Measurements from ENCODE around the gene GALNT15. TPM values are rescaled to one million over a fixed set of nuclear protein-coding genes. Genes with fewer than 3 reads are reported as not detected.

GALNT15 gene
- total and polyA plus RNA-seq, 2 donors (not counting 3 experiments of a cell fraction or from before 2014, with no cell fraction given), result 0.87 to 5.4 TPM

GRCh38 chr3:16219777-16220176, 45.3 kb downstream of the GALNT15 start:
- TF ChIP-seq MYC (IDR thresholded peaks at IDR 0.05; ENCODE audit: low read depth, low read length) (no peak), GATA2 (IDR thresholded peaks at IDR 0.05; ENCODE audit: insufficient read depth, insufficient read length, low read depth, low read length) (no peak), FOS (IDR thresholded peaks at IDR 0.05; ENCODE audit: borderline replicate concordance, insufficient read depth, low read length) (no peak), POLR2A (IDR thresholded peaks at IDR 0.05; ENCODE audit: low read depth, low read length) (no peak), JUN (IDR thresholded peaks at IDR 0.05; ENCODE audit: borderline replicate concordance, insufficient read depth, insufficient read length, low read depth) (no peak), EZH2 (IDR thresholded peaks at IDR 0.05; ENCODE audit: borderline replicate concordance, low read depth, low read length, severe bottlenecking) (no peak)
- TF ChIP-seq, protein P1, sequence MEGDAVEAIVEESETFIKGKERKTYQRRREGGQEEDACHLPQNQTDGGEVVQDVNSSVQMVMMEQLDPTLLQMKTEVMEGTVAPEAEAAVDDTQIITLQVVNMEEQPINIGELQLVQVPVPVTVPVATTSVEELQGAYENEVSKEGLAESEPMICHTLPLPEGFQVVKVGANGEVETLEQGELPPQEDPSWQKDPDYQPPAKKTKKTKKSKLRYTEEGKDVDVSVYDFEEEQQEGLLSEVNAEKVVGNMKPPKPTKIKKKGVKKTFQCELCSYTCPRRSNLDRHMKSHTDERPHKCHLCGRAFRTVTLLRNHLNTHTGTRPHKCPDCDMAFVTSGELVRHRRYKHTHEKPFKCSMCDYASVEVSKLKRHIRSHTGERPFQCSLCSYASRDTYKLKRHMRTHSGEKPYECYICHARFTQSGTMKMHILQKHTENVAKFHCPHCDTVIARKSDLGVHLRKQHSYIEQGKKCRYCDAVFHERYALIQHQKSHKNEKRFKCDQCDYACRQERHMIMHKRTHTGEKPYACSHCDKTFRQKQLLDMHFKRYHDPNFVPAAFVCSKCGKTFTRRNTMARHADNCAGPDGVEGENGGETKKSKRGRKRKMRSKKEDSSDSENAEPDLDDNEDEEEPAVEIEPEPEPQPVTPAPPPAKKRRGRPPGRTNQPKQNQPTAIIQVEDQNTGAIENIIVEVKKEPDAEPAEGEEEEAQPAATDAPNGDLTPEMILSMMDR (IDR thresholded peaks at IDR 0.05; ENCODE audit: extremely low read depth in 1 of 2, insufficient read depth in 1 of 2, low read depth in 1 of 2, low read length in 2 of 2), result no peak
- dilution Hi-C loops (cut with MboI; ENCODE audit: extremely low pct_ligation_motif_present, low sequenced_read_pairs) (no loop called here), intact Hi-C loops (cut with micrococcal nuclease) (no loop called here)
- Histone ChIP-seq H3K9me1 (replicated peaks; ENCODE audit: control insufficient read depth, extremely low read depth, insufficient read depth, low read length) (no peaks in the 10 kb centered on the region), H4K20me1 (replicated peaks; ENCODE audit: control insufficient read depth, extremely low read depth, insufficient read depth, low read length) (no peaks in the 10 kb centered on the region), H3K4me2 (ENCODE audit: insufficient read depth, low read length) (no peak overlapping the region), H3K27me3 (ENCODE audit: control insufficient read depth in 2 of 2, insufficient read depth in 2 of 2, low read length in 2 of 2) (no peaks in the 10 kb centered on the region), H3K36me3 (ENCODE audit: control insufficient read depth in 2 of 2, extremely low read depth in 1 of 2, insufficient read depth in 2 of 2, low read length in 2 of 2) (no peaks in the 10 kb centered on the region), H3K9ac (replicated peaks; ENCODE audit: extremely low read depth, insufficient read depth, low read length) (no peak overlapping the region), H3K9me3 (replicated peaks; ENCODE audit: control insufficient read depth, insufficient read depth, low read length) (no peaks in the 10 kb centered on the region), H3K4me1 (ENCODE audit: control insufficient read depth, extremely low read depth, insufficient read depth, low read length) (no peaks in the 10 kb centered on the region), H3K79me2 (ENCODE audit: control insufficient read depth, insufficient read depth, low read length) (no peaks in the 10 kb centered on the region), H3K27ac (ENCODE audit: insufficient read depth, low read depth, low read length) (no peak overlapping the region), H3K4me3 (replicated peaks in 1 of 3; ENCODE audit: insufficient read depth in 1 of 3, low read depth in 1 of 3, low read length in 3 of 3) (no peak overlapping the region), H2AFZ (ENCODE audit: low read depth, low read length) (no peak overlapping the region)
- no peak for FAIRE-seq
- POLR2A ChIA-PET, result no interaction called here
- DNase-seq (ENCODE audit: low read depth, low spot score), result no peak
- BruUV-seq (replicated peaks), result no TSS peak
- CTCF ChIA-PET, result no interaction called here
